ENCODE results near the gene CCDC106. TPM values are rescaled to one million over a fixed set of nuclear protein-coding genes. Genes with fewer than 3 reads are reported as not detected.

CCDC106 gene
- total RNA-seq, 1 experiment from 2014 or later = 9.3 TPM

GRCh38 chr19:55624109-55625003, 23.7 kb upstream of the CCDC106 start, which contains the start of gene ZNF784:
TSS of gene ZNF784 (minus strand) at chr19:55624566. CDS start at chr19:55624561, 5 bp downstream.
- in situ Hi-C loops (cut with HindIII; ENCODE audit: low pct_unique_long_range_greater_than_20kb, low sequenced_read_pairs) = loop anchor here (10.0 kb wide), 1 partner anchor 450 kb away; no protein-coding TSS in a partner anchor
- peak; percentile 82 for DNase-seq (ENCODE audit: low read depth)

DNA sequence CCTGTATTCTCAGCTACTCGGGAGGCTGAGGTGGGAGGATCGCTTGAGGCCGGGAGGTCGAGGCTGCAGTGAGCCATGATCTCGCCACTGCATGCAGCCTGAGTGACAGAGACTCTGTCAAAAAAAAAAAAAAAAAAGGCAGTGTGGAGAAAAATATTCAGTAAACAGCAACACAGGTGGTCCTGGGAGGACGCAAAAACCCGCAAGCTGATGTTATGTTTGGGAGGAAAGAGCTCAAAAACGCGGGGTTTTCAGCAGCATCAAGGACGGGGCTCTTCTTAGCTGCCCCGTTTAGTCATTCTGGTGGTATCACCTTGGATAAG, 23.0 kb upstream of the CCDC106 start:
- DNase-seq (ENCODE audit: low read depth) = no peak
- in situ Hi-C loops (cut with HindIII; ENCODE audit: low pct_unique_long_range_greater_than_20kb, low sequenced_read_pairs) = loop anchor here (10.0 kb wide), 1 partner anchor 450 kb away; no protein-coding TSS in a partner anchor

DNA sequence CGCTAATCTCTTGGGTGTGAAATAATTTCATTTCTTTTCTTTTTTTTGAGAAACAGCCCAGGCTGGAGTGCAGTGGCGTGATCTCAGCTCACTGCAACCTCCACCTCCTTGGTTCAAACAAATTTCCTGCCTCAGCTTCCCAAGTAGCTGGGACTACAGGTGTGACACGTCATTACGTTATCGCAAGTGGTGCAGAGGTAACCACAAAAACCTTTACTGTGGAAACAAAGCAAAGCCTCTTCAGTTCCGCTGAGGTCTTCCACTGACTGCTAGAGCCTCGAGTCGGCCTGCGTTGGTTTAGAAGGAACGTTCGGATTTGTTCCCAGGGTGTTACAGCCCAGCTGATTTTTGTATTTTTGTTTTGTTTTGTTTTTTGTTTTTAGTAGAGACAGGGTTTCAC, 21.7 kb upstream of the CCDC106 start:
- no peak for DNase-seq (ENCODE audit: low read depth)
- in situ Hi-C loops (cut with HindIII; ENCODE audit: low pct_unique_long_range_greater_than_20kb, low sequenced_read_pairs) = loop anchor here (10.0 kb wide), 1 partner anchor 452 kb away; no protein-coding TSS in a partner anchor

GRCh38 chr19:55632463-55632834, 15.6 kb upstream of the CCDC106 start:
- DNase-seq (ENCODE audit: low read depth) = peak; percentile 84
- in situ Hi-C loops (cut with HindIII; ENCODE audit: low pct_unique_long_range_greater_than_20kb, low sequenced_read_pairs) = no loop called here

DNA sequence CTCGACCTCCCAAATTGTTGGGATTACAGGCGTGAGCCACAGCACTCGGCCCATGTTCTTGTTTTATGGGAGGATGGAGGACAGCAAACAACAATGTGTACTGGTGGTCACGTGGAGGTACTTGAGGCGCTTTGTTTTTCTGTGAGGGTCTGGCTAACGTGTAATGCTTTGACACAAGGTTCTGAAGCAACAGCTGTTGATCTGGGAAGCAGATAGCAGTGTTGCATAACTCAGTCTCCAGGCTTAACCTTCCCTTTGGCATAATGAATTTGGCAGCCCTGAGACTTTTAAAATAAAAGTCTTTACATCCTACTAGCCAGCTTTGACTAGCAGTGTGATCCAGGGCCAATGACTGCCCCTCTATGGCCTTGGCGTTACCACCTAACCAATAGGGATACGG, 14.2 kb upstream of the CCDC106 start:
- in situ Hi-C loops (cut with HindIII; ENCODE audit: low pct_unique_long_range_greater_than_20kb, low sequenced_read_pairs) = no loop called here

GRCh38 chr19:55635334-55635717, 12.7 kb upstream of the CCDC106 start:
- DNase-seq (ENCODE audit: low read depth) = no peak

More for the DNA sequence above, 14.2 kb upstream of the CCDC106 start:
- no peak for DNase-seq (ENCODE audit: low read depth)

GRCh38 chr19:55635856-55636440, 12.1 kb upstream of the CCDC106 start:
- no peak for DNase-seq (ENCODE audit: low read depth)
- in situ Hi-C loops (cut with HindIII; ENCODE audit: low pct_unique_long_range_greater_than_20kb, low sequenced_read_pairs) = no loop called here

More at GRCh38 chr19:55635334-55635717, 12.7 kb upstream of the CCDC106 start:
- in situ Hi-C loops (cut with HindIII; ENCODE audit: low pct_unique_long_range_greater_than_20kb, low sequenced_read_pairs) = no loop called here

DNA sequence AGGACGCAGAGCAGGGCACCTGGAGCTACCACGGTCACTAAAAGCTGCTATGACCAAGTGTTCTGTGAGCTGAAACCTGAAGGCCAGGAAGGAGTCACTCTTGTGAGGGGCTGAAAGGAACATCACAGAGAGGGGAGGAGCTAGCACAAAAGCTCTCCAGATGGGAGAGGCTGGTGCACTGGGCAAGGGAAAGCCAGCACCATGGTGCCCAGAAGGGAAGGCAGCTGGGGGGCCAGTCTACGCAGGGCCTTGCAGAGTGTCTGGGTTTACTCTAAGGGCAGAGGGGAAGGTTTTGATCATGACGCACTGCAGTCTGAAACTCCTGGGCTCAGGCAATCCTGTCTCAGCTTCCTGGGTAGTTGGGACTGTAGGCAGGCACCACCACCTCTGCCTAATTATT, 11.3 kb upstream of the CCDC106 start:
- in situ Hi-C loops (cut with HindIII; ENCODE audit: low pct_unique_long_range_greater_than_20kb, low sequenced_read_pairs) = no loop called here
- DNase-seq (ENCODE audit: low read depth) = no peak

DNA sequence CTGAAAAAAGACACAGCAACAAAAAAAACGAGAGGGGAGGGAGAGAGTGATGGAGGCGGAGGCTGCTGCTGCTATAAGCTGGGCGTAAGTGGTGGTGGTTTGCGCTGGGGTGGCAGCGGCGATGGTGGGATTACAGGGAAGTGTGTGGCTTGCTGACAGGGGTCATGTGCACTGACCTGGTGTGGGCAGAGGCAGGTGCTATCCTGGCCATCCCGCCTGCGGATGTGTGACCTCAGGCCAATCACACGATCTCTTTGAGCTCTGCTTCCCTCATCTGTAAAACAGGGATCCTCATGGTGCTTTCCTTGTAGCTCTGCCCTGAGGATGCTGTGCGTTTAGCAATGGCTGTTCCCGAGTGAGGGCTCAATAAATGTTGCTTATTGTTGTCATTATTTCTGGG, 10.5 kb upstream of the CCDC106 start:
- DNase-seq (ENCODE audit: low read depth) = no peak
- in situ Hi-C loops (cut with HindIII; ENCODE audit: low pct_unique_long_range_greater_than_20kb, low sequenced_read_pairs) = no loop called here

DNA sequence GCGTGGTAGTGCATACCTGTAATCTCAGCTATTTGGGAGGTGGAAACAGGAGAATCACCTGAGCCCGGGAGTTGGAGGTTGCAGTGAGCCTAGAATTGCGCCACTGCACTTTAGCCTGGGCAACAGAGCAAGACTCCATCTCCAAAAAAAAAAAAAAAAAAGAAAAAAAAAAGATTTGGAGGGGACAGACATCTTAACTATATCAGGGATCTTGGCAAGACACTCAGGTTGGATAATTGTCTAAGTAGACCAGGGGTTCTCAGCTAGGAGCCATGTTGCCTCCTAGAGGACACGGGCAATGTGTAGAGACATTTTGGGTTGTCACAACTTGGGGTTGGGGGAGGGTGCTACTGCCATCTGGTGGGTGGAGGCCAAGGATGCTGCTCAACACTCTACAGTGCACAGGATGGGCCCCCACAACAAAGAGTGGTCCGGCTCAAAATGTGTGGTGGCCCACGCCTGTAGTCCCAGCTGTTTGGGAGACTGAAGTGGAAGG, 9.1 kb upstream of the CCDC106 start:
- in situ Hi-C loops (cut with HindIII; ENCODE audit: low pct_unique_long_range_greater_than_20kb, low sequenced_read_pairs) = no loop called here
- no peak for DNase-seq (ENCODE audit: low read depth)

DNA sequence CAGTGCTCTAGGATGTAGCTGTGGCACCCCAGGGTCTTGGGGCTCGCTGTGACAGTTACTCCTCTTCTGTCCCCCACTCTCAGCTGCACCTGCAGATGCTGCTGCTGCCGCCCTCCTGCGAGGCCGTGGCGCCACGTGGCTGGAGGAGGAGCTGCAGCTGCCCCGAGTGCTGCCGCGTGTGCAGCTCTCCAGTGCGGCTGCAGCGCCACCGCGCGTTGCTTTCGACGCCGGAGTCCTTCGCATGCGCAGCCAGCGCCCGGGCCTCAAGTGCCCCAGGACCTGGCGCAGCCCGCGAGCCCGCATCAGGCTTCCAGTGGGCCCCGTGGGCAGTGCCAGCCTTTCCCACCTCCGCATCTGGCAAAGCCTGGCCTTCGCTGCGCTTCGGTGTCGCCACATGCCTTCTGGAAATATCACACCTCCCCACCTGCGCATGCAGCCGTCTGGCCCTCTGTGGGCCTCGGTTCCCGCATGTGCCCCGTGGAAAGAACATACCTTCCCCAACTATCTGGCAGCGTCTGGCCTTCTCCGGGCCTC, 7.9 kb upstream of the CCDC106 start:
- DNase-seq (ENCODE audit: low read depth) = peak; percentile 44
- in situ Hi-C loops (cut with HindIII; ENCODE audit: low pct_unique_long_range_greater_than_20kb, low sequenced_read_pairs) = no loop called here

GRCh38 chr19:55640577-55641425, 7.2 kb upstream of the CCDC106 start, which contains the start of gene ZNF580:
TSS of gene ZNF580 (plus strand) at chr19:55641002. CDS start at chr19:55642509, 1,507 bp downstream.
- in situ Hi-C loops (cut with HindIII; ENCODE audit: low pct_unique_long_range_greater_than_20kb, low sequenced_read_pairs) = no loop called here
- peak; percentile 88 for DNase-seq (ENCODE audit: low read depth)

GRCh38 chr19:55641426-55642152, 6.4 kb upstream of the CCDC106 start:
- in situ Hi-C loops (cut with HindIII; ENCODE audit: low pct_unique_long_range_greater_than_20kb, low sequenced_read_pairs) = no loop called here

DNA sequence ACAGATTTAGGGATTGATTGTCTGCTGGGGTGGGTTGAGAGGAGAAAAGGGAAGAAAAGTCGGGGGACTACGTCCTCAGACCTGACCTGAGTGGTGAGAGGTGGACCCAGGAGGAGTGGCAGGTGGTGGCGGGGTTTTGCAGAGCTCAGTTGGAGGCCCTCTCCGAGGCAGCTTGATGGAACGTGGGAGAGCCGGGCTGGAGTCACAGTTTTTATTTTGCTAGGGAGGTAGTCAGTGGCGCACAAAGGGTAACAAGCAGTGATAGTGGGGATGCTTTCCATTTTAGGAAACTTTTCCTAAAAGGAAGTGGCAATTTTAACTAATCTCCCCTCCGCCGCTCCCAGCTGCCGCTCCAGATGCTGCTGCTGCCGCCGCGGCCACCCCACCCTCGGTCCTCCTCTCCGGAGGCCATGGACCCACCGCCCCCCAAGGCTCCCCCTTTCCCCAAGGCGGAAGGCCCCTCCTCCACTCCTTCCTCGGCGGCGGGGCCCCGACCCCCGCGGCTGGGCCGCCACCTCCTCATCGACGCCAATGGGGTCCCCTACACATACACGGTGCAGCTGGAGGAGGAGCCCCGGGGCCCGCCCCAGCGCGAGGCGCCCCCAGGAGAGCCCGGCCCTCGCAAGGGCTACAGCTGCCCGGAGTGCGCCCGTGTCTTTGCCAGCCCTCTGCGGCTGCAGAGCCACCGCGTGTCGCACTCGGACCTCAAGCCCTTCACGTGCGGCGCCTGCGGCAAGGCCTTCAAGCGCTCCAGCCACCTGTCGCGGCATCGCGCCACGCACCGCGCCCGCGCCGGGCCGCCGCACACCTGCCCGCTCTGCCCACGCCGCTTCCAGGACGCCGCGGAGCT, 5.6 kb upstream of the CCDC106 start:
- peak; percentile 39 for DNase-seq (ENCODE audit: low read depth)
- in situ Hi-C loops (cut with HindIII; ENCODE audit: low pct_unique_long_range_greater_than_20kb, low sequenced_read_pairs) = no loop called here

More at GRCh38 chr19:55641426-55642152, 6.4 kb upstream of the CCDC106 start:
- no peak for DNase-seq (ENCODE audit: low read depth)

- peak; percentile 95 for DNase-seq (ENCODE audit: low read depth)
- in situ Hi-C loops (cut with HindIII; ENCODE audit: low pct_unique_long_range_greater_than_20kb, low sequenced_read_pairs) = no loop called here
Measured at GRCh38 chr19:55643003-55643886, 4.8 kb upstream of the CCDC106 start, which contains the start of gene ZNF581. TSS of gene ZNF581 (plus strand) at chr19:55643649. CDS start at chr19:55644572, 923 bp downstream.

DNA sequence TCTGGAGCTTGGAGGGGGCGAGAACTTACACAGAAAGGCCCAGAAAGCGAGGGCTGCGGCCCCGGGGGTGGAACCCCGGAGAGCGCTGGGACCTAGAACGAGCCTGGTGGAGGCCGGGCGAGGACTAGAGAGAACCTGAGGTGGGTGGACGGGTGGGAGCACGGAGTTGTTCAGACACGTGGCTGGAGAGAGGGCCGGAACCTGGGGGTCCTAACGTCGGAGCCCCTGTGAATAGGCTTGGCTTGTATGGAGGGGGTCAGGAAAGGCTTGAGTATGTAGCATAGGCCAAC, 4.2 kb upstream of the CCDC106 start:
- in situ Hi-C loops (cut with HindIII; ENCODE audit: low pct_unique_long_range_greater_than_20kb, low sequenced_read_pairs) = no loop called here
- DNase-seq (ENCODE audit: low read depth) = no peak

Measured in Caki2 (cell line).